C4-2B (cell line): Measurements from ENCODE around the gene ARHGAP31.
"Not testable (repeated sequence)": the region's sequence is repeated elsewhere in the genome, so short reads cannot be mapped to it uniquely, and the experiment has no call there.

ENCODE experiments used
- ZFX ChIP-seq: fragments of 450-650 bp; IDR thresholded peaks from 2 replicates; pipeline ENCODE4 v1.6.1; 2017
- TF ChIP-seq, protein P1 (sequence below): fragments of 450-650 bp; conservative IDR thresholded peaks from 2 replicates; pipeline ENCODE4 v1.5.1; 2017; ENCODE audit warnings: mild to moderate bottlenecking

DNA sequence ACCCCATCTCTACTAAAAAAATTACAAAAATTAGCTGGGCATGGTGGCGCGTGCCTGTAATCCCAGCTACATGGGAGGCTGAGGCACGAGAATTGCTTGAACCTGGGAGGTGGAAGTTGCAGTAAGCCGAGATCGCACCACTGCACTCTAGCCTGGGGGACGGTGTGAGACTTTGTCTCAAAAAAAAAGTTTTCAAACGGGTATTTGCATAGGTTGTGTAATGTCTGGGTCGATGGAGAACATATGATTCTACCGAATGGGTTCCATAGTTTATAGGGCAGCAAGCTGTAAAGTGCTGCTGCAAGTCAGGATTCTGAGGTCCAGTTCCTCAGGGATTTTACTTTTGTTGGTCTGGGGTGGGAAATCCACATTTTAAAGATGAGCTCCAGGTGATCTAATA is 12.2 kb downstream of the ARHGAP31 start:
- TF ChIP-seq, protein P1, sequence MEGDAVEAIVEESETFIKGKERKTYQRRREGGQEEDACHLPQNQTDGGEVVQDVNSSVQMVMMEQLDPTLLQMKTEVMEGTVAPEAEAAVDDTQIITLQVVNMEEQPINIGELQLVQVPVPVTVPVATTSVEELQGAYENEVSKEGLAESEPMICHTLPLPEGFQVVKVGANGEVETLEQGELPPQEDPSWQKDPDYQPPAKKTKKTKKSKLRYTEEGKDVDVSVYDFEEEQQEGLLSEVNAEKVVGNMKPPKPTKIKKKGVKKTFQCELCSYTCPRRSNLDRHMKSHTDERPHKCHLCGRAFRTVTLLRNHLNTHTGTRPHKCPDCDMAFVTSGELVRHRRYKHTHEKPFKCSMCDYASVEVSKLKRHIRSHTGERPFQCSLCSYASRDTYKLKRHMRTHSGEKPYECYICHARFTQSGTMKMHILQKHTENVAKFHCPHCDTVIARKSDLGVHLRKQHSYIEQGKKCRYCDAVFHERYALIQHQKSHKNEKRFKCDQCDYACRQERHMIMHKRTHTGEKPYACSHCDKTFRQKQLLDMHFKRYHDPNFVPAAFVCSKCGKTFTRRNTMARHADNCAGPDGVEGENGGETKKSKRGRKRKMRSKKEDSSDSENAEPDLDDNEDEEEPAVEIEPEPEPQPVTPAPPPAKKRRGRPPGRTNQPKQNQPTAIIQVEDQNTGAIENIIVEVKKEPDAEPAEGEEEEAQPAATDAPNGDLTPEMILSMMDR: not testable (repeated sequence)
- TF ChIP-seq ZFX: not testable (repeated sequence)
